Cerebellar cortex (tissue), 1 donor: ENCODE measurements around the gene SNX19.
"Not testable (repeated sequence)": the region's sequence is repeated elsewhere in the genome, so short reads cannot be mapped to it uniquely, and the experiment has no call there.

Experiments used
- DNase-seq: peaks from one replicate; pipeline ENCODE4 v3.0.0-alpha.2; 2015; ENCODE audit warnings: low spot score

The SNX19 gene, protein sequence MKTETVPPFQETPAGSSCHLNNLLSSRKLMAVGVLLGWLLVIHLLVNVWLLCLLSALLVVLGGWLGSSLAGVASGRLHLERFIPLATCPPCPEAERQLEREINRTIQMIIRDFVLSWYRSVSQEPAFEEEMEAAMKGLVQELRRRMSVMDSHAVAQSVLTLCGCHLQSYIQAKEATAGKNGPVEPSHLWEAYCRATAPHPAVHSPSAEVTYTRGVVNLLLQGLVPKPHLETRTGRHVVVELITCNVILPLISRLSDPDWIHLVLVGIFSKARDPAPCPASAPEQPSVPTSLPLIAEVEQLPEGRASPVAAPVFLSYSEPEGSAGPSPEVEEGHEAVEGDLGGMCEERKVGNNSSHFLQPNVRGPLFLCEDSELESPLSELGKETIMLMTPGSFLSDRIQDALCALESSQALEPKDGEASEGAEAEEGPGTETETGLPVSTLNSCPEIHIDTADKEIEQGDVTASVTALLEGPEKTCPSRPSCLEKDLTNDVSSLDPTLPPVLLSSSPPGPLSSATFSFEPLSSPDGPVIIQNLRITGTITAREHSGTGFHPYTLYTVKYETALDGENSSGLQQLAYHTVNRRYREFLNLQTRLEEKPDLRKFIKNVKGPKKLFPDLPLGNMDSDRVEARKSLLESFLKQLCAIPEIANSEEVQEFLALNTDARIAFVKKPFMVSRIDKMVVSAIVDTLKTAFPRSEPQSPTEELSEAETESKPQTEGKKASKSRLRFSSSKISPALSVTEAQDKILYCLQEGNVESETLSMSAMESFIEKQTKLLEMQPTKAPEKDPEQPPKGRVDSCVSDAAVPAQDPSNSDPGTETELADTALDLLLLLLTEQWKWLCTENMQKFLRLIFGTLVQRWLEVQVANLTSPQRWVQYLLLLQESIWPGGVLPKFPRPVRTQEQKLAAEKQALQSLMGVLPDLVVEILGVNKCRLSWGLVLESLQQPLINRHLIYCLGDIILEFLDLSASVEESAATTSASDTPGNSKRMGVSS

DNA sequence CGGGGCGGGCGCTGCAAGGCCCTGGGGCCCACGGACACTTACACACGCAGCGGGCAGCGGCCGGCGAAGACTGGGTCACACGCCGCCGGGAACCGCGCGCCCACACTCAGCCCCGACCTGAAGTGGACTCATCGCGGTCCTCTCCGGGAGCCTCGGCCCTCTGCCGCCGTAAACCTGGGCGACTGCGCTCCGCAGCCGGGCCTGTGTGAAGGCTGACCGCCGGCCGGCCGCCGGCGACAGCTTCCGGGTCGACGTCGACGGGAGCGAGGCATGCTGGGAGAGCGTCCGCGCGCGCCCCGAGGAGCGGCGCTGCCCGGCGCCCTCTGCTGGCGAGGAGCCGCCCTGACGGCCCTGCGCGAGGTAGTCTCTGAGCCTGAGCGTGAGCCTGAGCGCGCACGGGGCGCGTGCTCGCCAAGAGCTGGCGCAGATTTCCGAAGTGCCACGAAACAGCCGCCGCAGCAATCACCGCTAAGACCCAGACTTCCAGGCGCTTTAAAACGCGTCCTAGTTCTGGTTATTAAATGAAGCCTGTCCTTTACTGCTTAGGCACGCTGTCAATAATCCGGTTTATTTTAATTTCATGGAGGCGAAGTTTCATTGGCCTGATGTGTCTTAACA, at the start of gene SNX19:
Gene SNX19, minus strand, starts transcription at position 242 of the 618 bp plus-strand sequence. CDS start 540 bp downstream, outside the sequence.
- DNase-seq: peak; percentile 87

DNA sequence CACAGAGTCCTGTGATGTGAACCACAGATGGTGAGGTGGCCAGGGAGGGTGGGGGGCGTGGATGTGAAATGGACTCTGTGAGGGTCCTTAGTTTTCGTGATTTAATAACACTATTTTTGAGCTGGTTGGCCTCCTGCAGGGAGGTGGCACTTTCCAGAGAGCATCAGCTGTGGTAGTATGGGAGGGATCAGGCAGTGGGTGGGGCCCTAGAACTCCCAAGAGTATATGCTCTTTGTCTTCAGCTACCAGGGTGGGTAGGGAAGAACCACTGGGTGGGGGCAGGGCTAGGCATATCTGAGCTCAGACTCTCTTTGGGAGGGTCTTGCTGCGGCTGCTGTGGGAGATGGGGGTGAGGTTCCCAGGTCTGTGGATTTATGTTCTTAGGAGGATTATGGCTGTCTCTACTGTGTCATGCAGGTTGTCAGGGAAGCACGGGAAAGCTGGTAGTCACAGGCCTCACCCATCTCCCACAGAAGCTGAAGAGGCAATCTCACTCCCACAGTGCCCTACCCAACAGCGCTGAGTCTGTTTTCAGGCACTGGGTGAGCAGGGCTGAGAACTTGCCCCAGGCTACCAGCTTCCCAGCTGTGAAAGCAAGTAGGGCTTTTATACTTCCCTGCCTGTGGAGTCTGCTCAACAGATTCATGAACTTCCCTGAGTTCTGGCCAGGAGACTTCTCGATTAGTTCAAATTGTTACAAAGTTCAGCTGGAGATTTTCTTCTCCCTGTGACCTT, 47.9 kb upstream of the SNX19 start:
- DNase-seq: no peak

DNA sequence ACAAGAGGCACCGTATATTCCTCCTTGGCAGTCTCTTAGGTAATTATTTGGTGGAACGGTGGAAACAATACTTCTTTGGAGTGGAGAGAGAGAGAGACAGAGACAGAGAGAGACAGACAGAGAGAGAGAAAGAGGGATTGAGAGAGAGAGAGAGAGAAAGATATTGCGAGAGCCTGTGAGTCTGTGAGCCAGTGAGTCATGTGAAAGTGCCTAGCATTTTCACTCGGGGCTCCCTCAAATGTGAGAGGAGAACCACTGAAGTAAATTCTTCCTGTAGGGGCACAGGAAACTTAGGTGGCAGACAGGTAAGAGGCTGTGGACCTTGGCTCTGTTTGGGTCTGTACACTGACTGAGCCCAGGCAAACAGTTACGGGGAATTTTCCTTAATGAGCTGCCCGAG, 31.6 kb upstream of the SNX19 start:
- no peak for DNase-seq

DNA sequence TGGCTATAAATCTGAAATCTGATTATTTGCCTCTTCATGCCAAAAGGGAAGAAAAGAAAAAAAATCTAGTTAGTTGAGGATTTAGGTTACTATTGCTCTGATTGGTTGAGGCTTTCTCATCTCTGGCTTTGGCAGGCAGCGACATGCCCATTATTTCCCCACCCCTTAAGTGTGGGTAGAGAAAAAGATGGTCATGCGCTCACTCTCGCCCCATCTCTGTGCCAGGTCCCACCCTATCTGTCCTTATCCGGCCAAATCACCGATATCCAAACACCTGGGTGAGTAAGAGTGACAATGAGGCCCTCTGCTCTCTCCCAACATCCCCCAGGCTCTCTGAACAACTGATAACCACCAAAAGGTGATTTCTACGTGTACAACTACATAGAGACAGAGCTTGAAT, 31.2 kb upstream of the SNX19 start:
- no peak for DNase-seq

DNA sequence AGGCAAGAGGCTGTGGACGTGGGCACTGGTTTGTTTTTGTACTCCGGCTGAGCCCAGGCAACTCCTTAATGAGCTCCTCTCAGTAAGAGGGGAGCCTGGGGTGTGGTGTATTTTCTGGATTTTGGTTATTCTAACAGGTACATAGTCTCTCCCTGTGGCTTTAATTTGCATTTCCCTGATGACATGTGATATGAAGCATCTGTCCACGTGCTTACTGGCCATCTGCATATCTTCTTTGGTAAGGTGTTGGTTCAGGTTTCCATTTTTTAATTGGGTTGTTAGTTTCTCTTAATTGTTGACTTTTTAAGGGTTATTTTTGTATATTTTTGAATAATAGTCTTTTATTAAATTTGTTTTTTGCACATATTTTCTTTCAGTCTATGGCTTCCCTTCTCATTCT, 30.8 kb upstream of the SNX19 start:
- DNase-seq: no peak

DNA sequence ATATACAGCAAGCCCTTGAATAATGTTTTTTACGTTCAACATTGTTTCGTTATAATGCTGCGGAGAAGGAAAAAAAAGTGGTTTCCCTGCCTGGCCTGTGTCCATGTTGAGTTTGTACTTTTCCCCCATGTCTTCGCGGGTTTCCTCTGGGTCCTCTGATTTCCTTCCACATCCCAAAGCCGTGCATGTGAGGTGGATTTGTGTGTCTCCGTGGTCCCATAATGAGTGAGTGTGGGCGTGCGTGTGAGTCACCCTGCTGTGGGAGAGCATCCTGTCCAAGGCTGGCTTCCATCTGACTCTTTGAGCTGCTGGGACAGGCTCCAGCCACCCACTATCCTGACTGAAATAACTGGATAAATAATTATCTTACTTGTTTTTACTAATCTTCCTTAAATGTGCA, 29.6 kb upstream of the SNX19 start:
- no peak for DNase-seq

DNA sequence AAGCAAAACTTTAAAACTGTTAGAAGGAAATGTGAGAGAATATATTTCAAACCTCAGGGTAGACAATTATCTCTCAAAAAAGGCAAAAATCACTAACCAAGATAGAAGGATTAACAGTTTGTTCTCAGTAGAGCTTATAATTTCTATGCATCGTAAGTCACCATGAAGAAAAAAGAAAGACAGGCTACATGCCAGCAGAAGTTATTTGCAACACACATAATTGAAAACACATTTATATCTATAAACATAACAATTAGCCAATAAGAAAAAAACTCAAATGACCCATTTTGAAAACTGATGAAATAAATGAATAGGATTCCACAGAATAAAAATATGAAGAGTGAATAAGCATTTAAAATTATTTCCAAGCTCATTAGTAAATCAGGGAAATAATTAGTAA, 24.4 kb upstream of the SNX19 start:
- no peak for DNase-seq

DNA sequence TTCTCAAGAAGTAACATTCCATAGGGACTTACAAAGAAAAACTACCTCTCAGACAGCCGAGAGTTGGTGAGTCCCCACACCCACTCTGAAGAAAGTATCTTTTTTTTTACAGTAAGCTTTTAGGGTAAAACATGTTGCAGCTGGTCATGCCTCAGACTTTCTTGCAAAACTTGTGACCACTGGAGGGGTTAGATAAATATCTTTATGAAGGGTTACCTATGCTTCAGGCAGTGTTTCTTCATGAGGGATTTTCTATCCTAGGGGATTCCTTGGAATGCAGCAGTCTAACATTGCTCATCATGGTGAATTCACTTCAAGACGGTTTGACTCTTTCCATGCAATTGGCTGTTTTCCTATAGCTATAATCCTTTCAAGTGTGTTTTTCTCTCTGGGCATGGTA, 20.8 kb upstream of the SNX19 start:
- DNase-seq: no peak

DNA sequence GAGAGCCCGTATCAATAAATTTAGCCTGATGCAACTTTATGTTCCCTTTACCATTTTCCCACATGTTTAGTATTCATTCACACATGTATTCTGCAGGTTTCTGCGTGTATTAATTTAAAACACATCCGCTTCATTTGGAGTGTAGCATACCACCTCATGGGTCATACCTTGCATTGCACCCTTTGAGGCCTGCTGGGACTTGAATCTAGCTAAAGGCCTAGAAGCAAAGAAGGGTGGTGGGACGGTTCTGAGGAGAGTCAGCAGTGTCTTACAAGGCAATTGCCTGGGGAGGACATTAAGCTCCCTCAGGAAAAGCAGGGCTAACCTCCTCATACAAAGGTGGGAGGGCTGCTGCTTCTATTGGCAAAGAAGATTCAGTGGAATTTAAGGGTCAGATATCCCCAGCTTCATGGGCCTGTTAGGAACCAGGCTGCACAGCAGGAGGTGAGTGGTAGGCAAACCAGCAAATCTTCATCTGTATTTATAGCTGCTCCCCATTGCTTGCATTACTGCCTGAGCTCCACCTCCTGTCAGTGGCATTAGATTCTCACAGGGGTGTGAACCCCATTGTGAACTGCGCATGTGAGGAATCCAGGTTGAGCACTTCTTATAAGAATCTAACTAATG, 15.9 kb upstream of the SNX19 start:
- DNase-seq: no peak

DNA sequence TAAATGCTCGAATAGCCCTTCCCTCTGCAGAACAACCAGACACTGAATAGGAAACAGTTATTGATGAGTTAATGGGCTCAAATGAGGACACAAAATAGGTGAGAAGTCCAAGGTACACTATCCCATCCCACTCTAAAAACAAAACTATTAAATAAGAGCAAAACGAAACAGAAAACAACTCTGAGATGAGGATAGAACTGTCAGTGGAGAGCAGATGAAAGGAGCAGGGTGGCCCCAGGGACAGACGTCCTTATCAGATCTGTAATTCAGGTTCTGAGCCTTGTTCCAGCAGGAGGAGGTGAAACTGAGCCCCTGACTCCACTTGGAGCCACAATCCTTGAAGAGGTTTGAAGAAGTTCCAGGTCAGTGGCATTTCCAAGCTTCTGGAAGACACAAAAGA, 8.5 kb upstream of the SNX19 start:
- no peak for DNase-seq

DNA sequence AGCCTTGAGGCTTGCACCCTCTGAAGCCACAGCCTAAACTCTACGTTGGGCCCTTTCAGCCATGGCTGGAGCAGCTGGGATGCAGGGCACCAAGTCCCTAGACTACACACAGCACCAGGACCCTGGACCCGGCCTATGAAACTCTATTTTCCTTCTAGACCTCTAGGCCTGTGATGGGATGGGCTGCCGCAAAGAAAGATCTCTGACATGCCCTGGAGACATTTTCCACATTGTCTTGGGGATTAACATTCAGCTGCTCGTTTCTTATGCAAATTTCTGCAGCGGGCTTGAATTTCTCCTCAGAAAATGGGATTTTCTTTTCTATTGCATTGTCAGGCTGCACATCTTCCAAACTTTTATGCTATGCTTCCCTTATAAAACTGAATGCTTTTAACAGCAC, 4.3 kb upstream of the SNX19 start:
- not testable (repeated sequence) for DNase-seq

DNA sequence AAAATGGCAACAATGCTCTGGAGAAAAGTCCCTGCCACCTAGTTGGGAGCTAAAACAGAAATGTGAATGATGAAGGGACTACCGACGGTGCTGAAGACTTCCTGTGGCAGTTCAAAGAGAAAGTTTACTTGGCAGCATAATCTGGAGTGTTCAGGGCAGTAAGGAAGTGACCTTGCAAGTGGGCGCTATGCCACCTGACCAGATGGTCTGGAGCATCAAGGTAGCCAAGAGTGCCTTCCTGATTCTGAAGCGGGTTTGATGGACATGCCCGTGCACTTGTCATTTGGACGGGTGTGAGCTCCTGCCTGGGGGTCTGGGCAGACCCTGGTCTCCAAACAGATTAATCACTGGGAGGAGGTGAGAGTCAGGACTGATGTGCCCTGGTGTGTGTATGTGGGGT, 1.8 kb upstream of the SNX19 start:
- peak; percentile 68 for DNase-seq

DNA sequence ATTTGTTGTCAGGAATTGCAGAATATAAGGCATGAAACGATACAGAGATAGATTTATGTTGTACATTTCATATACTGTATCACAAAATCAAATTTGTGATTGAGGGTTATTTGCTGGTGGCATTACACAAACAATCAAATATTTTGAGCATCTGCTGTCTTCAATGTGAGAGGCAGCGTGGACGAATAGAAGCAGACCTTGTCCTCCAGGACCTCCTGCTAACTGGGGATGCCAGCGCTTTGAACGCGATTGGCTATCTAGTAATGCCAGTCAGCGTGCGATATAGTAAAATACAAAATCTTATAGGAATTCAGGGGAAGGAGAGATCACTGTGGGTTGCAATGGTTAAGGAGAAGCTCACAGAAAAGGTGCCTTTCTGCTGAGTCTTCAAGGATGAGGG, 631 bp upstream of the SNX19 start:
- DNase-seq: peak; percentile 50

DNA sequence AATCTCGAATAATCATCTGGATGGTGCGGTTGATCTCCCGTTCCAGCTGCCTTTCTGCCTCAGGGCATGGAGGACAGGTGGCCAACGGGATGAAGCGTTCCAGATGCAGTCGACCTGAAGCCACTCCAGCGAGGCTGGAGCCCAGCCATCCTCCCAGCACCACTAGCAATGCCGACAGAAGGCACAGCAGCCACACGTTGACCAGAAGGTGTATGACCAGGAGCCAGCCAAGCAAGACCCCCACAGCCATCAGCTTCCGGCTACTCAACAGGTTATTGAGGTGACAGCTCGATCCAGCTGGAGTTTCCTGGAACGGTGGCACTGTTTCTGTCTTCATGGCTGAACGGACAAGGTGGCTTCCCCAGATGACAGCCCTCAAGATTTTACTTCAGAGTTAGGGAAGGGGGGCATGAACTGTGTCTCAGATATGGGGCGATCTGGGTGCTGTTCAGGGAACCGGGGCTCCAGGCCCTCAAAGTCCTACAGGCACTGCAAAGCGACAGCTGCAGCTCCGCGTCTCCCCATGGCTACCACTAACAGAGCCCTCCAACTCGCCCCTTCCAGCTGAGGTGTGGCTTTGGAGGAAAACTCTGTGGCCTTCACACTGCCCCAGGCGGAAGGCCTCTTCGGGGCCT, 559 bp downstream of the SNX19 start:
- no peak for DNase-seq

DNA sequence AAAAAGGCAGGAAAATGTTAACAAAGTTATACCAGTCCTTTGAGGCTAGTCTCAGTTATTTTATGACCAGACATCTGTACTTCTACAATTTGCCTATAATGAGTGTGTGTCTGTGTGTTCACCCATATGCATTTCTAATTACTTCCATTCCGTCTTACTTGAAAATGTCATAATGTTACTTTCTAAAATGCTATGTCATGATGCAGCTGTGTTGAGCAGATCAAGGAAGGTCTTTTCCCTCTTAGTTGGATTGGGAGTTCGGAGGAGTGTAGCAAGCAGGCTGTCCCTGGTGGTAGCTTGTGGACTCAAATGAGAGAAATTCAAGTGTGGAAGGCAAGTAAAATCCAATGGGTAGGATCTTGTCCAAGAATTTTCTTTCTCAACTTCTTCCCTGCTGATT, 3.0 kb downstream of the SNX19 start:
- no peak for DNase-seq

DNA sequence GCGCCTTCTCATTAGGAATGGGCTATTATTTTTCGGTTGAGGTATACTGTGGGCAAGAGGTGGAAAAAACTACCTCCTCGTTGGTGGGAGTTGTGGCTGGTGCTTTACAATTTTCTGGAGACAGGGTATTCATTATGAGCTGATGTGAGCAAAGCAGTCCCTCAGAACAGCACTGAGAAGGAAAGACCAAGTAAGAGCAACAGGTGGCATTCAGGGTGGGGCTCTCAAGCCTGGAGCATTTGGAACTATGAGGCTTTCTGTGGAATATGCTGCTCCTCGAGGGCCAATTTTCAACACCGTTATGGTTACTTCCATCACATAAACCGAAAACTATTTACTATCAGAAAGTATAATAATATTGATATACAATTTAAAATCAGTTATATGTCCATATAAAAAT, 3.7 kb downstream of the SNX19 start:
- DNase-seq: no peak

DNA sequence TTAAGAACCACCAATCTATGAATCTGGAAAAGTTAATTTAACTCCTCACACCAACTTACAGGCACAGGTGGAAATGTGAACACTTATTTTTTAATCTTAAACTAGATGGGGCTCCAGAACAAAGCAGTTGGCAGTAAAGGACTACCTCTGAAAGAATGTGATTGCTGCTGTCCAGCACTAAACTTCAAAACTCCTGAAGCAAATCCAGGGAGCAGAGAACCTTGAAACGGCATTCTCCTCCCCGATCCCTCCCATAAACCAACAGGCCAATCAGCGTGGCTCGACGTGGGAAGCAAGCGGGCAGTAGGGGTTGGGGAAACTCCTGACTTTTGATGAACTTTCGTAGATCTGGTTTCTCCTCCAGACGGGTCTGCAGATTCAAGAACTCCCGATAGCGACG, 5.0 kb downstream of the SNX19 start:
- DNase-seq: no peak

DNA sequence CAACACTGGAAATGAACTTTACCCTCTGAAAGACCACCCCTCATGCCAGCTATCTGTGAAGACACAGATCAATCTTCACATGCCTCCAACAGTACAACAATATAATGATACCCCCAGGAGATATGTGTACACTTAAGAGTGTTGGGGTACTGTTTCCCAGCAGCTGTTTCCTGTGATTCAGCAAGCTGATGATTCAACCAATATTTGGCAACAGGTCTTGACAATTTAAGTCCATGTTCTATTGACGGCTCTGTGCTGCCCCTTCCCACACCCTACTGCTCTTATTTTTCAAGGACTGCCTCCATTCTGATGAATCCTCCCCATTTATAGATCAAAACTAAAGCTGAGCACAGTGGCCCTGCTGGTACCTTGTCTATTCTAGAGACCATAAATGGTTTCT, 6.6 kb downstream of the SNX19 start:
- no peak for DNase-seq

DNA sequence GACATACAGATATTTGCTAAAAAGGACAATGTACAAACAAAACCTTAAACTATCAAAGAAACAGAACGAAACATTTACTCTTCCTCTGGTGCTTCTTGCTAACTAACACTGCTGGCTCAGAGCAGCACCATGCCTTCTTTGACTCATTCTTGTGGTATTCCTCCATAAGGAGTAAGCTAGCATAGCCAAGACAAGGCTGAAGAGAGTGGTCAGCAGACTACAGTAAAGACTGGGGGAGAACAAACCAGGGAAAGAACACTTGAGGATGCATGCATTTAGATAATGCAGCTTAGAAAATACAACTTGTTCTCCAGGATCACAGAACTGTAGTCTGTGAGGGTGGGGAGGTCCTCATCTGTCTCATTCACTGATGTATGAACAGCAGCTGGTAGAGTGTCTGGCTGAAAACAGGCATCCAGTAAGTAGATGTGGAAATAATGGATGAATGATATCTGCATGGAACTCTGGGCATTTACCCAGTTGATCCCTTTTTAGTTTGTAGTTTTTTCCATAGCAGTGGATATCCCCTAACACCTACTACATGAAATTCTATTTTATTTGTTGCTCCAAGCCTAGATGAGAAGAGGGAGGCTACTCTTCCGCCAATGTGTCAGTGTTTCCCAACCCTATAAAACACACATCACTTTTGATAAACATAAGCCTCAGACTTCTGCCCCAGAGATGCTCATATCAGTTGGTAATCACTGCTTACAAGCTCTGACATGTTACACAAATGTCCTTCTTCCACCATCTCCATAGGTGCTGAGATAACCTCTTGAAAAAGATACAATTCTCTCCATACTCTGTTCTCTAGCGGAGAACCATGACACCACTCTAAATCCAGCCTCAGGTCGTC, 7.3 kb downstream of the SNX19 start:
- no peak for DNase-seq

DNA sequence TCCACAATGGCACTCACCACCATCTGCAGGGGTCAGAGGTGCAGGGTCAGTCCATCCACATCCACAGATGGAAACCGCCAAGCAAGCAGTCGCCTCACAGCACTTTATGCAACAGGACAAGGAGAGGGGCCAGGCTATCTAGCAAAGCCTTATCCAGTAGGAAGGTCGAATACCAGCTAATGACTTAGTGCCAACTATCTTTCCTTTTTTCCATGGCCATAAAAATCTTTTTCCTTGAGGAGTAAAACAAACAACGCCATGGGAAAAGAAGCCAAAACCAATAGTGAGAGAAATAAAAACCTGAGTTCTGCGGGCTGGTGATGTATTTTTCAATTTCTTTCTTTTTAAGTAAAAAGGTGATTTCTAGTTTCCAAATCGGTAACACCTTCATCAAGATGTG, 8.2 kb downstream of the SNX19 start:
- DNase-seq: no peak
